ENCODE measurements around the gene TMEM14A.

TMEM14A gene

DNA sequence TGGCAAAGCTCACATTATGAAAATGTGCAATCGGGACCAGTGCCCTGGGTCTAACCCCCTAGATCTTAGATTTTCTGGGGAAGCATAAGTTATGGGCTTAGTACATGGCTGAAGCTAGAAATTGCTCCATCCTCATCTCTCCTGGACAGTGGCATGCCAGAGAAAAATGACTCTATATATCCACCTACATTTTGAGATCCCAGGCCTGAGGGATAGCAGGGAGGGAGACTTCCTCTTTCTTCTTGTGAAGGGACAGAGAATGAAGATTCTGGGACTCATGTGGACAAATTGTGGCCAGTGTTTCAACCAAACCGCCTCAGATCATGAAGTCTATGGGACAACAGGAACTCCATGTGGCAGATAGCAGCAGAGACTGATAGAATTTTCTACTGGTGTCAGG is 57.0 kb downstream of the TMEM14A start:
- Histone ChIP-seq H3K27me3 (ENCODE audit: insufficient read depth, low read length) (no peaks in the 10 kb centered on the region), H3K4me1 (ENCODE audit: control insufficient read depth in 1 of 2, insufficient read depth in 2 of 2, low read length in 2 of 2) (peaks cover 2 to 3% of the 10 kb centered on the region in 2 experiments)

GRCh38 chr6:52728394-52728793 is 57.5 kb downstream of the TMEM14A start:
- no peak overlapping the region for H3K4ac ChIP-seq (ENCODE audit: low read depth, low read length)
- H3K79me2 ChIP-seq (ENCODE audit: control insufficient read depth, insufficient read depth, low read length, poor library complexity) = no peaks in the 10 kb centered on the region
- no peaks in the 10 kb centered on the region for H3K36me3 ChIP-seq (ENCODE audit: control insufficient read depth in 1 of 2, insufficient read depth in 2 of 2, low read length in 2 of 2)
- H2BK5ac ChIP-seq (ENCODE audit: low read depth, low read length, poor library complexity) = no peak overlapping the region
- no CpG with 5 or more reads among the region's 3 CpGs for WGBS (ENCODE audit: extremely low coverage, insufficient coverage, insufficient read length)
- DNase-seq = no peak
- H3K4me2 ChIP-seq (ENCODE audit: low read length) = no peak overlapping the region
- no peak overlapping the region for H3K18ac ChIP-seq (ENCODE audit: low read length)
- H4K12ac ChIP-seq (ENCODE audit: low read depth, low read length) = no peak overlapping the region
- H3K9me3 ChIP-seq (ENCODE audit: insufficient read depth, low read depth, low read length) = no peaks in the 10 kb centered on the region
- no peaks in the 10 kb centered on the region for H3K27me3 ChIP-seq (ENCODE audit: insufficient read depth, low read length)
- H2BK12ac ChIP-seq (ENCODE audit: low read length) = no peak overlapping the region
- no peak overlapping the region for H2BK120ac ChIP-seq (ENCODE audit: insufficient read depth, low read length, poor library complexity)
- H3K4me1 ChIP-seq (ENCODE audit: control insufficient read depth in 1 of 2, insufficient read depth in 2 of 2, low read length in 2 of 2) = peaks cover 2 to 3% of the 10 kb centered on the region in 2 experiments
- no peaks in the 10 kb centered on the region for H3K79me1 ChIP-seq (ENCODE audit: low read length)
- H3K27ac ChIP-seq (ENCODE audit: low read depth, low read length) = no peak overlapping the region
- no peak overlapping the region for H3K14ac ChIP-seq (ENCODE audit: low read length)
- no peak overlapping the region for H2AK5ac ChIP-seq (ENCODE audit: low read length)
- no peak overlapping the region for H3K9ac ChIP-seq (ENCODE audit: low read length)
- H3K4me3 ChIP-seq (ENCODE audit: low read depth, low read length) = no peak overlapping the region
- H4K91ac ChIP-seq (ENCODE audit: low read depth, low read length) = no peak overlapping the region
- no peak overlapping the region for H2AFZ ChIP-seq (ENCODE audit: insufficient read depth, low read length, poor library complexity)
- H3K23ac ChIP-seq (ENCODE audit: low read length) = no peak overlapping the region
- H4K8ac ChIP-seq (ENCODE audit: low read depth, low read length) = no peak overlapping the region

More for the DNA sequence above, 57.0 kb downstream of the TMEM14A start:
- WGBS (ENCODE audit: extremely low coverage, insufficient coverage, insufficient read length) = no CpG with 5 or more reads among the region's 2 CpGs
- Histone ChIP-seq H4K12ac (ENCODE audit: low read depth, low read length) (no peak overlapping the region), H2BK12ac (ENCODE audit: low read length) (no peak overlapping the region), H3K4me2 (ENCODE audit: low read length) (no peak overlapping the region), H3K18ac (ENCODE audit: low read length) (no peak overlapping the region), H3K36me3 (ENCODE audit: control insufficient read depth in 1 of 2, insufficient read depth in 2 of 2, low read length in 2 of 2) (no peaks in the 10 kb centered on the region), H3K23ac (ENCODE audit: low read length) (no peak overlapping the region), H3K79me1 (ENCODE audit: low read length) (no peaks in the 10 kb centered on the region), H3K9me3 (ENCODE audit: insufficient read depth, low read depth, low read length) (no peaks in the 10 kb centered on the region), H2BK5ac (ENCODE audit: low read depth, low read length, poor library complexity) (no peak overlapping the region), H3K4me3 (ENCODE audit: low read depth, low read length) (no peak overlapping the region), H3K27ac (ENCODE audit: low read depth, low read length) (no peak overlapping the region), H2AFZ (ENCODE audit: insufficient read depth, low read length, poor library complexity) (no peak overlapping the region), H3K79me2 (ENCODE audit: control insufficient read depth, insufficient read depth, low read length, poor library complexity) (no peaks in the 10 kb centered on the region), H3K14ac (ENCODE audit: low read length) (no peak overlapping the region), H3K9ac (ENCODE audit: low read length) (no peak overlapping the region), H4K91ac (ENCODE audit: low read depth, low read length) (no peak overlapping the region), H4K8ac (ENCODE audit: low read depth, low read length) (no peak overlapping the region), H2BK120ac (ENCODE audit: insufficient read depth, low read length, poor library complexity) (no peak overlapping the region), H2AK5ac (ENCODE audit: low read length) (no peak overlapping the region), H3K4ac (ENCODE audit: low read depth, low read length) (no peak overlapping the region)
- no peak for DNase-seq

DNA sequence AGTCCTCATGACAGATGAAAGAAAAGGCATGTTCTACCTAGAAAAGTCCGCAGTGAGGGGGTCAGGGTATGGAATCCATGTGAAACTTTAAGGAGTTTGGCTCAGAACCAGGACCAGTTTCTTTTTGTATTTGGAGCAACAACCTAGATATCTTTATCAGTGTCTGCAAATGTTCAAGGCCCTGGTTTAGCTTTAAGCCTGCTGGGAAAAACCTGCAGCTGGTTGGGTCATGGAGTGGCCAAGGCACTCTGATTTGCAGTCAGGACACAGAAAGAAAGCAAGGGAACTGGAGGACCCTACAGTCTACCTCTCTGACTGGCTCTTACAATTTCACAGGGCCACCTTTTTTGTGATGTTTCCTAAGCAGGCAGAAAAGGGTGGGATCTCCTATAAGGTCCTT is 58.7 kb downstream of the TMEM14A start:
- H3K79me2 ChIP-seq (ENCODE audit: control insufficient read depth, insufficient read depth, low read length, poor library complexity) = no peaks in the 10 kb centered on the region
- no CpG with 5 or more reads among the region's 1 CpG for WGBS (ENCODE audit: extremely low coverage, insufficient coverage, insufficient read length)
- H3K4me3 ChIP-seq (ENCODE audit: low read depth, low read length) = no peak overlapping the region

GRCh38 chr6:52731719-52732118 is 60.8 kb downstream of the TMEM14A start:
- Histone ChIP-seq H3K4me2 (ENCODE audit: low read length) (no peak overlapping the region), H3K4ac (ENCODE audit: low read depth, low read length) (no peak overlapping the region), H3K79me1 (ENCODE audit: low read length) (no peaks in the 10 kb centered on the region), H2BK5ac (ENCODE audit: low read depth, low read length, poor library complexity) (no peak overlapping the region), H3K9me3 (ENCODE audit: insufficient read depth, low read depth, low read length) (no peaks in the 10 kb centered on the region), H4K91ac (ENCODE audit: low read depth, low read length) (no peak overlapping the region), H3K9ac (ENCODE audit: low read length) (no peak overlapping the region), H3K79me2 (ENCODE audit: control insufficient read depth, insufficient read depth, low read length, poor library complexity) (no peaks in the 10 kb centered on the region), H2BK120ac (ENCODE audit: insufficient read depth, low read length, poor library complexity) (no peak overlapping the region), H4K12ac (ENCODE audit: low read depth, low read length) (no peak overlapping the region), H3K4me1 (ENCODE audit: control insufficient read depth in 1 of 2, insufficient read depth in 2 of 2, low read length in 2 of 2) (no peaks in the 10 kb centered on the region), H3K27ac (ENCODE audit: low read depth, low read length) (no peak overlapping the region), H3K18ac (ENCODE audit: low read length) (no peak overlapping the region), H4K8ac (ENCODE audit: low read depth, low read length) (no peak overlapping the region), H2AK5ac (ENCODE audit: low read length) (no peak overlapping the region), H3K27me3 (ENCODE audit: insufficient read depth, low read length) (no peaks in the 10 kb centered on the region), H3K14ac (ENCODE audit: low read length) (no peak overlapping the region), H2AFZ (ENCODE audit: insufficient read depth, low read length, poor library complexity) (no peak overlapping the region), H3K4me3 (ENCODE audit: low read depth, low read length) (no peak overlapping the region), H3K23ac (ENCODE audit: low read length) (no peak overlapping the region), H3K36me3 (ENCODE audit: control insufficient read depth in 1 of 2, insufficient read depth in 2 of 2, low read length in 2 of 2) (no peaks in the 10 kb centered on the region), H2BK12ac (ENCODE audit: low read length) (no peak overlapping the region)
- DNase-seq = no peak
- no CpG with 5 or more reads among the region's 6 CpGs for WGBS (ENCODE audit: extremely low coverage, insufficient coverage, insufficient read length)

More for the DNA sequence above, 58.7 kb downstream of the TMEM14A start:
- Histone ChIP-seq H2BK5ac (ENCODE audit: low read depth, low read length, poor library complexity) (no peak overlapping the region), H3K4me2 (ENCODE audit: low read length) (no peak overlapping the region), H4K91ac (ENCODE audit: low read depth, low read length) (no peak overlapping the region), H3K18ac (ENCODE audit: low read length) (no peak overlapping the region), H2BK12ac (ENCODE audit: low read length) (no peak overlapping the region), H3K4ac (ENCODE audit: low read depth, low read length) (no peak overlapping the region), H3K36me3 (ENCODE audit: control insufficient read depth in 1 of 2, insufficient read depth in 2 of 2, low read length in 2 of 2) (no peaks in the 10 kb centered on the region), H2AK5ac (ENCODE audit: low read length) (no peak overlapping the region), H2AFZ (ENCODE audit: insufficient read depth, low read length, poor library complexity) (no peak overlapping the region), H3K27ac (ENCODE audit: low read depth, low read length) (no peak overlapping the region), H3K4me1 (ENCODE audit: control insufficient read depth in 1 of 2, insufficient read depth in 2 of 2, low read length in 2 of 2) (peaks cover 2 to 3% of the 10 kb centered on the region in 2 experiments), H4K8ac (ENCODE audit: low read depth, low read length) (no peak overlapping the region), H3K27me3 (ENCODE audit: insufficient read depth, low read length) (no peaks in the 10 kb centered on the region), H4K12ac (ENCODE audit: low read depth, low read length) (no peak overlapping the region), H3K23ac (ENCODE audit: low read length) (no peak overlapping the region), H3K9ac (ENCODE audit: low read length) (no peak overlapping the region), H2BK120ac (ENCODE audit: insufficient read depth, low read length, poor library complexity) (no peak overlapping the region), H3K9me3 (ENCODE audit: insufficient read depth, low read depth, low read length) (no peaks in the 10 kb centered on the region), H3K14ac (ENCODE audit: low read length) (no peak overlapping the region), H3K79me1 (ENCODE audit: low read length) (no peaks in the 10 kb centered on the region)
- DNase-seq = no peak
